A549 (cell line): Measurements from ENCODE around the gene PTPRH. TPM values are rescaled to one million over a fixed set of nuclear protein-coding genes. Genes with fewer than 3 reads are reported as not detected.

ENCODE experiments used
- ATAC-seq, 2 experiments: fragments of 200-7000 bp in 1 of 2; fragments of >200 bp in 1 of 2; cut with Nextera tagmentation in 1 of 2; cut with Tn5 transposase in 1 of 2; 3 replicates each; pipeline versions ENCODE4 v1.8.0 to v1.9.1; 2018 to 2020; ENCODE audit warnings: mild to moderate bottlenecking in 1 of 2, moderate library complexity in 1 of 2
- CTCF ChIA-PET: fragments of 300-600 bp; sonication (Branson Sonifier 250); formaldehyde crosslinking; extraction: SDS; loops from one replicate; lab custom pipeline; 2021; ENCODE audit warnings: antibody characterized with exemption, inconsistent platforms; lab: Yijun Ruan, JAX
- POLR2A ChIA-PET: fragments of 350-600 bp; formaldehyde crosslinking; extraction: SDS; loops from one replicate; lab custom pipeline; 2021; ENCODE audit warnings: antibody characterized with exemption, inconsistent platforms; lab: Yijun Ruan, JAX
- DNase-seq, 2 experiments: peaks; one replicate each; pipeline versions ENCODE4 v3.0.0 to v3.0.0-alpha.2; 2011 to 2016; ENCODE audit warnings: low read depth in 1 of 2, low spot score in 1 of 2
- FAIRE-seq: peaks from 2 replicates; lab custom pipeline; 2011; peaks lifted over from hg19 to GRCh38; lab: Jason Lieb, UNC
- H3K27ac ChIP-seq, 2 experiments: fragments of >200 bp; sonication (Bioruptor Twin); formaldehyde crosslinking; 3 replicates each; pipeline ENCODE4 v1.5.1; 2016 to 2017
- H3K4me1 ChIP-seq: fragments of >200 bp; sonication (Bioruptor Twin); formaldehyde crosslinking; 3 replicates; pipeline ENCODE4 v1.6.1; 2016
- H3K4me2 ChIP-seq: fragments of >200 bp; sonication (Bioruptor Twin); formaldehyde crosslinking; 3 replicates; pipeline ENCODE4 v1.6.1; 2016
- H3K4me3 ChIP-seq: fragments of >200 bp; sonication (Bioruptor Twin); formaldehyde crosslinking; 3 replicates; pipeline ENCODE4 v1.5.1; 2016
- H3K9me3 ChIP-seq: fragments of >200 bp; sonication (Bioruptor Twin); formaldehyde crosslinking; 3 replicates; pipeline ENCODE4 v1.6.1; 2016
- BCL3 ChIP-seq: fragments of >200 bp; sonication (Bioruptor Twin); formaldehyde crosslinking; IDR thresholded peaks from 3 replicates; pipeline ENCODE4 v1.6.1; 2016
- CBX2 ChIP-seq: fragments of 200-600 bp; sonication (generic); IDR thresholded peaks from 2 replicates; pipeline ENCODE4 v1.6.1; 2016; ENCODE audit warnings: low read depth, mild to moderate bottlenecking, borderline replicate concordance
- CHD2 ChIP-seq: fragments of 150-350 bp; IDR thresholded peaks from 2 replicates; pipeline ENCODE4 v1.6.1; 2014; ENCODE audit warnings: low read length; ENCODE audit not compliant: partially characterized antibody
- CHD4 ChIP-seq: fragments of 200-600 bp; sonication (generic); IDR thresholded peaks from 2 replicates; pipeline ENCODE4 v1.6.1; 2016; ENCODE audit warnings: antibody characterized with exemption, mild to moderate bottlenecking, borderline replicate concordance
- EHF ChIP-seq: fragments of 250-450 bp; sonication (Bioruptor Pico); IDR thresholded peaks from 2 replicates; pipeline ENCODE4 v1.5.0; 2020; ENCODE audit warnings: mild to moderate bottlenecking
- EP300 ChIP-seq, 2 experiments: fragments of >200 bp; sonication (Bioruptor Twin); formaldehyde crosslinking; IDR thresholded peaks; 2 replicates in 1 of 2; 3 replicates in 1 of 2; pipeline ENCODE4 v1.6.1; 2016 to 2017
- FOSB ChIP-seq: fragments of 250-450 bp; sonication (Bioruptor Pico); IDR thresholded peaks from 2 replicates; pipeline ENCODE4 v1.5.0; 2020; ENCODE audit warnings: mild to moderate bottlenecking, moderate library complexity
- FOXS1 ChIP-seq: fragments of 250-450 bp; sonication (Bioruptor Pico); IDR thresholded peaks from 2 replicates; pipeline ENCODE4 v1.5.0; 2020; ENCODE audit warnings: mild to moderate bottlenecking, moderate library complexity
- HES2 ChIP-seq: fragments of >200 bp; sonication (Bioruptor Twin); formaldehyde crosslinking; IDR thresholded peaks from 2 replicates; pipeline ENCODE4 v1.6.1; 2016
- HOXA7 ChIP-seq: fragments of 250-450 bp; sonication (Bioruptor Pico); IDR thresholded peaks from 2 replicates; pipeline ENCODE4 v1.5.0; 2020; ENCODE audit warnings: mild to moderate bottlenecking, moderate library complexity
- HOXB5 ChIP-seq: fragments of 250-450 bp; sonication (Bioruptor Pico); IDR thresholded peaks from 2 replicates; pipeline ENCODE4 v1.5.0; 2020; ENCODE audit warnings: mild to moderate bottlenecking, moderate library complexity
- JUNB ChIP-seq: fragments of >200 bp; sonication (Bioruptor Twin); formaldehyde crosslinking; IDR thresholded peaks from 2 replicates; pipeline ENCODE4 v1.6.1; 2016
- NFE2L2 ChIP-seq: fragments of 150-350 bp; conservative IDR thresholded peaks from 2 replicates; pipeline ENCODE4 v1.6.1; 2014; ENCODE audit warnings: low read length
- PBX3 ChIP-seq: IDR thresholded peaks from 2 replicates; pipeline ENCODE4 v1.6.1; 2012
- RARB ChIP-seq: fragments of 250-450 bp; sonication (Bioruptor Pico); IDR thresholded peaks from 2 replicates; pipeline ENCODE4 v1.8.0; 2021; ENCODE audit warnings: mild to moderate bottlenecking, moderate library complexity
- REST ChIP-seq: fragments of 200-600 bp; sonication (generic); IDR thresholded peaks from 2 replicates; pipeline ENCODE4 v1.6.1; 2016; ENCODE audit warnings: antibody characterized with exemption, mild to moderate bottlenecking, moderate library complexity
- SREBF2 ChIP-seq: fragments of 450-650 bp; IDR thresholded peaks from 2 replicates; pipeline ENCODE4 v1.6.1; 2014; ENCODE audit warnings: mild to moderate bottlenecking, moderate library complexity
- USF2 ChIP-seq: fragments of 450-650 bp; IDR thresholded peaks from 2 replicates; pipeline ENCODE4 v1.6.1; 2014; ENCODE audit warnings: antibody characterized with exemption
- ZSCAN20 ChIP-seq: fragments of 250-450 bp; sonication (Bioruptor Pico); IDR thresholded peaks from 2 replicates; pipeline ENCODE4 v1.8.0; 2022; ENCODE audit warnings: mild to moderate bottlenecking, moderate library complexity
- WGBS: methylation state at CpG from one replicate; pipeline ENCODE4 v1.1.6; 2017; ENCODE audit errors: missing lambda C conversion rate; 5-methylcytosine and 5-hydroxymethylcytosine counted together
- polyA plus RNA-seq, 4 experiments: library from polyadenylated mRNA; depleted of rRNA in 3 of 4; stranded (reverse); fragments of >200 nt; fragmentation: RNase III in 1 of 4; extraction: RNeasy Plus Mini Kit Qiagen cat#74134 plus additional on column Dnase treatment in 1 of 4; gene quantifications; 2 replicates in 3 of 4; 3 replicates in 1 of 4; pipeline ENCODE4 v1.2.3, GENCODE V29; 2011 to 2017

The PTPRH gene
- polyA plus RNA-seq, 2 of the 4 experiments (the other 2 are of a cell fraction): 1.6 to 4.2 TPM

GRCh38 chr19:55253842-55254624, 44.7 kb upstream of the PTPRH start:
- Histone ChIP-seq H3K4me2 (no peak overlapping the region), H3K9me3 (no peaks in the 10 kb centered on the region), H3K4me1 (peaks cover 31% of the 10 kb centered on the region), H3K4me3 (no peak overlapping the region), H3K27ac (0 out of 6 replicates have a peak overlapping the region, but pooled peaks of 1 of the 2 experiments have one; percentile 95)
- ChIA-PET CTCF (interaction anchor here (0.6 to 4.1 kb wide), 16 partner anchors 10 to 164 kb away, joined by 3 to 17 read pairs (median 4); partner anchors contain the start of genes HSPBP1 and TMEM238), POLR2A (no interaction called here)
- WGBS: 92% methylated on average over 23 of the region's 23 CpGs
- TF ChIP-seq HOXB5 (CRISPR knock-in tag): no peak
- no peak for TF ChIP-seq SREBF2
- no peak for TF ChIP-seq HOXA7 (CRISPR knock-in tag)
- TF ChIP-seq USF2: no peak
- TF ChIP-seq JUNB: no peak
- no peak for TF ChIP-seq REST
- TF ChIP-seq CHD4: no peak
- TF ChIP-seq FOXS1 (CRISPR knock-in tag): no peak
- TF ChIP-seq CHD2: no peak
- no peak for TF ChIP-seq PBX3
- no peak for TF ChIP-seq HES2
- no peak for TF ChIP-seq BCL3
- TF ChIP-seq CBX2: no peak
- no peak for TF ChIP-seq FOSB
- TF ChIP-seq ZSCAN20 (CRISPR knock-in tag): no peak
- no peak for TF ChIP-seq RARB (CRISPR knock-in tag)
- no peak for TF ChIP-seq EP300 (IDR thresholded peaks at IDR 0.05)
- no peak for TF ChIP-seq NFE2L2
- TF ChIP-seq EHF (CRISPR knock-in tag): no peak
- no peak for ATAC-seq
- no peak for FAIRE-seq
- DNase-seq: no peak
